Cardiac muscle cell (in vitro differentiated cells and primary cell): ENCODE measurements around the gene ITFG1. TPM values are rescaled to one million over a fixed set of nuclear protein-coding genes. Genes with fewer than 3 reads are reported as not detected.
A peak's percentile ranks its signal among the peaks of the same experiment; 100 is the strongest.
"Not testable (repeated sequence)": the region's sequence is repeated elsewhere in the genome, so short reads cannot be mapped to it uniquely, and the experiment has no call there.

Experiments
- DNase-seq, 2 donors: peaks; one replicate each; pipeline versions ENCODE4 v3.0.0 to v3.0.0-alpha.2; 2010 to 2017; ENCODE audit warnings: low read depth in 1 of 2, low spot score in 1 of 2
- H3K27ac ChIP-seq: fragments of 200-600 bp; sonication (generic); 2 replicates; pipeline ENCODE4 v1.5.1; 2016
- H3K27me3 ChIP-seq: fragments of 200-600 bp; sonication (generic); 2 replicates; pipeline ENCODE4 v1.6.0; 2016; ENCODE audit warnings: control low read depth
- H3K36me3 ChIP-seq: fragments of 200-600 bp; sonication (generic); 2 replicates; pipeline ENCODE4 v1.5.1; 2016; ENCODE audit warnings: control low read depth
- H3K4me1 ChIP-seq: fragments of 200-600 bp; sonication (generic); 2 replicates; pipeline ENCODE4 v1.8.1; 2017; ENCODE audit warnings: low read depth, mild to moderate bottlenecking, mixed run types
- H3K4me3 ChIP-seq: fragments of 200-600 bp; sonication (generic); 2 replicates; pipeline ENCODE4 v1.5.1; 2016; ENCODE audit warnings: mild to moderate bottlenecking
- H3K9me3 ChIP-seq: fragments of 200-600 bp; sonication (generic); 2 replicates; pipeline ENCODE4 v1.5.1; 2017; ENCODE audit warnings: low read depth, mild to moderate bottlenecking, control low read depth
- polyA plus RNA-seq: library from polyadenylated mRNA; unstranded; fragments of >200 nt; fragmentation: Nextera tagmentation; extraction: Ambion mirVana; gene quantifications from 2 replicates; pipeline ENCODE4 v1.2.1, GENCODE V29; 2016
- total RNA-seq: library from RNA; depleted of rRNA; stranded (reverse); fragments of >200 nt; gene quantifications from 2 replicates; pipeline ENCODE4 v1.2.3, GENCODE V29; 2016
- TF ChIP-seq, protein P1 (sequence below): IDR thresholded peaks from 2 replicates; pipeline ENCODE4 v1.5.1; 2012; ENCODE audit warnings: low read depth, mild to moderate bottlenecking, low read length

Gene ITFG1
- total and polyA plus RNA-seq, 2 experiments from 2014 or later = 44.5 to 118 TPM

DNA sequence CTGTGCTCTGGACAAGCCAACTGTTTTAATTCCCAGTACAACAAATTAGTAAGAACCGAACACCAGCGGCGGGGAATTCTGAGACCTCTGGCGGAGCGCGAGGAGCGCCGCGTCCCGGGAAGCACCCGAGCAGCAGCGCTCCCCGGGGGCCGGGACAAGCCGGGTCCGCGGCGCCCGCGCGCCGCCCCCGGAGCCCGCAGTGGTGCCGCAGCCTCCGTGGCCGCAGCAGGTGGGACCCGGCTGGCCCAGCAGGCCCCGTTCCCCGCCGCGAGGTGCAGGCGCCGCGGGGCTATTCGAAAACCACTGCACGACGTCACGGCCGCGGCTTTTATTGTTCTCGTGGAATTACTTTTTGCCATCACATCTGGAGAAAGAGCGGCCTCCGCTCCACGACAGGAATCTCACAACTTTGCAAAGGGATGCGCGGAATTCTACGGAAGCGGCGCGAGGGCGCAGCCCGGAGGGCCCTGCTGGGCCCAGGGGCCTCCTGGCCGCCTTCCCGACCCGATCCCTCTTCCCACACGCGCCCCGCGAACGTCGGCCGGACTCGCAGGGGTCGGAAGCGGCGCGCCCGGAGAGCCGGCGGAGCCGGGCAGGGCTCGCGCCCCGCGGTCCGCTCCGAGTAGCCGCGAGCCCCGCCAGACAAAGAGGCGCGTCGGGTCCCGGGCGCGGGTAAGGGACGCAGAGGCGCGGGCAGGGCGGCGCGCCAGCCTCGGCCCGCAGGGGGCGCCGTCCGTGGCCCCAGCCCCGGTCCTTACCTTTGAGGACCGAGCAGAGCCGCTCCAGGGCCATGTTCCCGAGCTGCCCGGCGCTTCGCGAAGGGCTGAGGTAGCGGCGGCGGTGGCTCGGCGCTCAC is 317.8 kb downstream of the ITFG1 start:
- peak; percentile 80 to 83 for DNase-seq
- Histone ChIP-seq H3K9me3 (no peaks in the 10 kb centered on the region), H3K36me3 (no peaks in the 10 kb centered on the region), H3K4me3 (peak overlapping the region; percentile 62), H3K27me3 (no peaks in the 10 kb centered on the region), H3K27ac (peak overlapping the region; percentile 63), H3K4me1 (no peaks in the 10 kb centered on the region)
- TF ChIP-seq, protein P1, sequence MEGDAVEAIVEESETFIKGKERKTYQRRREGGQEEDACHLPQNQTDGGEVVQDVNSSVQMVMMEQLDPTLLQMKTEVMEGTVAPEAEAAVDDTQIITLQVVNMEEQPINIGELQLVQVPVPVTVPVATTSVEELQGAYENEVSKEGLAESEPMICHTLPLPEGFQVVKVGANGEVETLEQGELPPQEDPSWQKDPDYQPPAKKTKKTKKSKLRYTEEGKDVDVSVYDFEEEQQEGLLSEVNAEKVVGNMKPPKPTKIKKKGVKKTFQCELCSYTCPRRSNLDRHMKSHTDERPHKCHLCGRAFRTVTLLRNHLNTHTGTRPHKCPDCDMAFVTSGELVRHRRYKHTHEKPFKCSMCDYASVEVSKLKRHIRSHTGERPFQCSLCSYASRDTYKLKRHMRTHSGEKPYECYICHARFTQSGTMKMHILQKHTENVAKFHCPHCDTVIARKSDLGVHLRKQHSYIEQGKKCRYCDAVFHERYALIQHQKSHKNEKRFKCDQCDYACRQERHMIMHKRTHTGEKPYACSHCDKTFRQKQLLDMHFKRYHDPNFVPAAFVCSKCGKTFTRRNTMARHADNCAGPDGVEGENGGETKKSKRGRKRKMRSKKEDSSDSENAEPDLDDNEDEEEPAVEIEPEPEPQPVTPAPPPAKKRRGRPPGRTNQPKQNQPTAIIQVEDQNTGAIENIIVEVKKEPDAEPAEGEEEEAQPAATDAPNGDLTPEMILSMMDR = peak; percentile 61

- Histone ChIP-seq H3K27ac (no peak overlapping the region), H3K4me1 (no peaks in the 10 kb centered on the region), H3K36me3 (no peaks in the 10 kb centered on the region), H3K4me3 (peak overlapping the region; percentile 62), H3K27me3 (no peaks in the 10 kb centered on the region), H3K9me3 (no peaks in the 10 kb centered on the region)
- TF ChIP-seq, protein P1 = no peak
- DNase-seq = peak in 1 of 2 donors; percentile 50
These were observed 318.4 kb downstream of the ITFG1 start for GRCh38 chr16:47142486-47142820.

DNA sequence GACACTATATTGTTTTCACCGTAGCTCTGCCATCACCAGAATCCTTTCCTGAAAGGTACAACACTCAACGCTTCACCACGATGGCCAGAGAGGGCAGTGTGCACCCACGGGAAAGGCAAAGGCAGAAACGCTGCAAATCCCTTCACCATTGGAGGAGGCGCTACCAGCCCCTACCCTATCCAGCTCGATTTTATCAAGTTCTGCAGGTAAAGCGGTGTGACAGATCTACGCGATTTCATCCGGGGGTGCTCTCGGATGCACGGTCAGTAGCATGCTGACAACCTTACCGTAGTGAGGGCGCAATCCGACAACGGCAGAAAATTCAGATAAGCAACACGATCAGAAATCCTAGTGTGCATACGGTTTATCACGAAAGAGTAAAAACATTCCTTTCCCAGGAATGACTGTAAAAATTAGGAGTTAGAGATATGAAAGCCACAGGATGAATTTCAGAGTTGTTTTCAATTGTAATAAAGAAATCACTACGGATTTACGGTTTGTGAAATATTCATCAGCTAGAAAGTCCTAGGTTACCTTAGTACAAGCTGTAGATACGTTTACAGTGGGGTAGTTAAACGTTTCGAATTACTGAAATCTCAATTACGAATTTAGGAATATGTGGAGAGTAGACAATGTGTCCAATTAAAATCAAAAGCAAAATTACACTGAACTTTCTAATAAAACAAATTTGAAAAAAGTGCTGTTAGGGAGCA is 318.9 kb downstream of the ITFG1 start:
- Histone ChIP-seq H3K4me3 (peak overlapping the region; percentile 62), H3K27ac (no peak overlapping the region), H3K27me3 (no peaks in the 10 kb centered on the region), H3K9me3 (no peaks in the 10 kb centered on the region), H3K4me1 (no peaks in the 10 kb centered on the region), H3K36me3 (no peaks in the 10 kb centered on the region)
- TF ChIP-seq, protein P1 = peak; percentile 98
- DNase-seq = peak; percentile 87 to 89

DNA sequence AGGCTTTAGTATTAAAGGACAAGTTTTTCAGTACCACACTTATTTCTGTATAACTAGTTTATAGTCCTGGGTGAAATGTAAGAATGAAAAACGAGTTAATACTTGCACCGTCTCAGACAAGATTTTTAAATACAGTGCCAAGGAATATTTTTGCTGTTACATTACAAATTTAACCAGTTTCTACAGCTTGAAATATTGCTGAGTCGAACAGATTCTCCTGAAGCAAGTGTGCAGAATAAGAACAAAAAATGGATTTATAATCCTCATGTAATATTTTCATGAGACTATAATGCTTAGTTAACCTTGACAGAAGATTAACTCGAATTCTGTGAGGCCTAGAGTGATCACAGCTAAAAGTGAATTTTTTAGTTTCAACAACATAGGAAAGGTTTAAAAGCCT is 320.2 kb downstream of the ITFG1 start:
- Histone ChIP-seq H3K36me3 (no peaks in the 10 kb centered on the region), H3K4me3 (no peak overlapping the region), H3K4me1 (no peaks in the 10 kb centered on the region), H3K27me3 (no peaks in the 10 kb centered on the region), H3K9me3 (no peaks in the 10 kb centered on the region), H3K27ac (no peak overlapping the region)
- TF ChIP-seq, protein P1 = no peak
- DNase-seq = no peak

DNA sequence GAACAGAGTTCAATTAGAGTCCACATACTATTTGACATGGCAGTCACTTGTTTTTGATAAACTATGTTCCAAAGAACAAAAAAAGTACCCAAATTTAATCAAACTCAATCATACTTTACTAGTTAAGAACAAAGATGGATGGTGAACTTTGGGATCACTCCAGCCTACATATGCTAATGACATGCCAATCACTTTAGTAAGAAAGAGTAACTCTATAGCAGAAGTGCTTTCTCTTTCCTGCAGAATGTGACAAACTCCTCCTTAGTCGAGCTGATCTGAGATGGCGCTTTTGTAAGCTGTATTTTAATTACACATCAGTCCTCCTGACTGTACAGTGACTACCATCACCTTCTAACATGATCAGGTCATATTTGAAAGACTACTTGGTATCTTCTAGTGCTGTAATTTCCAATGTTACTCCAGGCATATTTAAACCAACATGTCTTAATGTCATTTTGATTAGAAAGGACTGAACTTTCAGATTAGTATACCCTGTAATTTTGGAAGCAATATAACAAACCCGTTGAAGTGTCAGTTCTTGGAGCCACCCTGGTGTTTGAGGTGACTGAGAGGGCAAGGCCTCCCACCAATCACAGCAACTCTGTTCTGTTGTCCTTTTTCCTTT is 321.2 kb downstream of the ITFG1 start:
- TF ChIP-seq, protein P1 = no peak
- Histone ChIP-seq H3K4me3 (no peak overlapping the region), H3K9me3 (no peaks in the 10 kb centered on the region), H3K27me3 (no peaks in the 10 kb centered on the region), H3K27ac (no peak overlapping the region), H3K4me1 (no peaks in the 10 kb centered on the region), H3K36me3 (no peaks in the 10 kb centered on the region)
- DNase-seq = no peak

DNA sequence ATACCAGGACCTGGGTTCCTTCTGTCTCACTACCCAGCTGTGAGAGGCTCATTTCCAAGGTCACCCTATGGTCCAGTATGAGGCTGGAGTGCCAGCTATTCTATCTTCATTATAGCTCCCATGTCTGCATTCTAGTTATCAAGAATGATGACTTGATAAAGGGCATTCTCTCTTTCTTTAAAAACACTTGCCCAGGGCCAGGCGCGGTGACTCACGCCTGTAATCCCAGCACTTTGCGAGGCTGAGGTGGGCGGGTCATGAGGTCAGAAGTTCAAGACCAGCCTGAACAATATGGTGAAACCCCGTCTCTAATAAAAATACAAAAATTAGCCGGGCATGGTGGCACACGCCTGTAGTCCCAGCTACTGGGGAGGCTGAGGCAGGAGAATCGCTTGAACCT is 322.9 kb downstream of the ITFG1 start:
- not testable (repeated sequence) for H3K27ac ChIP-seq, H3K4me3 ChIP-seq, H3K27me3 ChIP-seq, DNase-seq, H3K9me3 ChIP-seq, H3K4me1 ChIP-seq, H3K36me3 ChIP-seq
